K562 (cell line): ENCODE results near the gene TMEM191C. TPM values are rescaled to one million over a fixed set of nuclear protein-coding genes. Genes with fewer than 3 reads are reported as not detected.

ENCODE experiments used
- ATF1 ChIP-seq, 2 experiments: fragments of 450-650 bp in 1 of 2; IDR thresholded peaks; 2 replicates each; pipeline ENCODE4 v1.6.1; 2016; ENCODE audit warnings: missing compliant biosample characterization in 1 of 2, missing genetic modification characterization in 1 of 2
- BACH1 ChIP-seq: fragments of 200-800 bp; sonication (Bioruptor generic); IDR thresholded peaks from 2 replicates; pipeline ENCODE4 v1.6.1; 2016; ENCODE audit warnings: missing genetic modification characterization, missing compliant biosample characterization
- CC2D1A ChIP-seq: fragments of 450-650 bp; IDR thresholded peaks from 2 replicates; pipeline ENCODE4 v1.6.1; 2017; ENCODE audit warnings: mild to moderate bottlenecking
- ELF2 ChIP-seq: fragments of 250-450 bp; sonication (Bioruptor Pico); IDR thresholded peaks from 2 replicates; pipeline ENCODE4 v1.5.0; 2021; ENCODE audit warnings: mild to moderate bottlenecking
- ETV1 ChIP-seq: fragments of 450-650 bp; conservative IDR thresholded peaks from 2 replicates; pipeline ENCODE4 v1.6.1; 2016; ENCODE audit warnings: missing genetic modification characterization, control low read depth, low read depth, missing compliant biosample characterization
- FOXK1 ChIP-seq: sonication (generic); formaldehyde crosslinking; IDR thresholded peaks from 2 replicates; pipeline ENCODE4 v1.8.0; 2022; ENCODE audit warnings: missing genetic modification reagents, mild to moderate bottlenecking, borderline replicate concordance
- GABPB1 ChIP-seq: sonication (generic); formaldehyde crosslinking; IDR thresholded peaks from 2 replicates; pipeline ENCODE4 v1.8.0; 2022; ENCODE audit warnings: mild to moderate bottlenecking, missing genetic modification reagents
- NELFE ChIP-seq: IDR thresholded peaks from 2 replicates; pipeline ENCODE4 v1.6.1; 2011; ENCODE audit warnings: mild to moderate bottlenecking; ENCODE audit not compliant: insufficient read depth, insufficient read length
- NONO ChIP-seq, 2 experiments: fragments of 200-400 bp in 1 of 2; fragments of 450-650 bp in 1 of 2; formaldehyde crosslinking in 1 of 2; IDR thresholded peaks; 2 replicates each; pipeline ENCODE4 v1.6.1; 2017; ENCODE audit warnings: low read depth in 2 of 2, mild to moderate bottlenecking in 2 of 2, moderate library complexity in 2 of 2, low read length in 1 of 2
- RBM34 ChIP-seq: fragments of 200-400 bp; formaldehyde crosslinking; IDR thresholded peaks from 2 replicates; pipeline ENCODE4 v1.6.1; 2018; ENCODE audit warnings: low read length, borderline replicate concordance; ENCODE audit not compliant: insufficient read depth
- RFX7 ChIP-seq: fragments of 250-450 bp; sonication (Bioruptor Pico); IDR thresholded peaks from 2 replicates; pipeline ENCODE4 v1.5.1; 2021; ENCODE audit warnings: mild to moderate bottlenecking
- STAT5B ChIP-seq: fragments of 250-450 bp; sonication (Bioruptor Pico); IDR thresholded peaks from 2 replicates; pipeline ENCODE4 v1.8.0; 2021; ENCODE audit warnings: mild to moderate bottlenecking, inconsistent platforms
- TAF7 ChIP-seq: fragments of 450-650 bp; IDR thresholded peaks from 2 replicates; pipeline ENCODE4 v1.6.1; 2016; ENCODE audit warnings: missing genetic modification characterization, missing compliant biosample characterization
- ZC3H4 ChIP-seq: sonication (generic); formaldehyde crosslinking; IDR thresholded peaks from 2 replicates; pipeline ENCODE4 v1.9.0; 2021; ENCODE audit warnings: missing genetic modification reagents, borderline replicate concordance
- ZNF232 ChIP-seq: sonication (generic); formaldehyde crosslinking; IDR thresholded peaks from 2 replicates; pipeline ENCODE4 v1.8.0; 2022; ENCODE audit warnings: mild to moderate bottlenecking, missing genetic modification reagents
- ZNF239 ChIP-seq: fragments of 250-450 bp; sonication (Bioruptor Pico); IDR thresholded peaks from 2 replicates; pipeline ENCODE4 v1.4.0; 2020; ENCODE audit warnings: mild to moderate bottlenecking
- polyA plus RNA-seq, 8 experiments: library from polyadenylated mRNA; depleted of rRNA in 4 of 8; stranded (reverse) in 5 of 8; unstranded in 3 of 8; fragments of >200 nt; fragmentation: Nextera tagmentation in 2 of 8; fragmentation: Illumina TruSeq in 1 of 8; extraction: Ambion mirVana in 2 of 8; extraction: Trizol in 1 of 8; gene quantifications; 2 replicates each; pipeline versions ENCODE4 v1.2.1 to v1.2.3, GENCODE V29; 2011 to 2014; ENCODE audit warnings: inconsistent platforms in 1 of 8, missing spikeins in 1 of 8
- total RNA-seq, 7 experiments: library from RNA; depleted of rRNA in 6 of 7; stranded (reverse); fragments of >200 nt in 6 of 7; fragmentation: Illumina TruSeq in 2 of 7; extraction: Trizol in 2 of 7; gene quantifications; 2 replicates each; pipeline versions ENCODE4 v1.2.1 to v1.2.3, GENCODE V29; 2011 to 2021; ENCODE audit warnings: low replicate concordance in 1 of 7
- TF ChIP-seq, protein P1 (sequence below): sonication (generic); formaldehyde crosslinking; IDR thresholded peaks from 2 replicates; pipeline ENCODE4 v1.9.0; 2022; ENCODE audit warnings: mild to moderate bottlenecking, missing genetic modification reagents
- TF ChIP-seq, protein P2 (sequence below), 2 experiments: fragments of 450-650 bp; IDR thresholded peaks; 2 replicates each; pipeline ENCODE4 v1.6.1; 2016
- TF ChIP-seq, protein P3 (sequence below): sonication (generic); formaldehyde crosslinking; IDR thresholded peaks from 2 replicates; pipeline ENCODE4 v1.8.0; 2022; ENCODE audit warnings: missing genetic modification reagents, mild to moderate bottlenecking, borderline replicate concordance
- TF ChIP-seq, protein P4 (sequence below): IDR thresholded peaks from 2 replicates; pipeline ENCODE4 v1.6.1; 2016; ENCODE audit warnings: missing genetic modification characterization, missing compliant biosample characterization
- TF ChIP-seq, protein P5 (sequence below): fragments of 450-650 bp; formaldehyde crosslinking; IDR thresholded peaks from 2 replicates; pipeline ENCODE4 v1.4.0; 2020; ENCODE audit warnings: mild to moderate bottlenecking, moderate library complexity

Gene TMEM191C
- total and polyA plus RNA-seq, 9 of the 15 experiments (the other 6 are each of a cell fraction or from before 2014, with no cell fraction given) = 0.15 to 7.1 (median 1.1) TPM

DNA sequence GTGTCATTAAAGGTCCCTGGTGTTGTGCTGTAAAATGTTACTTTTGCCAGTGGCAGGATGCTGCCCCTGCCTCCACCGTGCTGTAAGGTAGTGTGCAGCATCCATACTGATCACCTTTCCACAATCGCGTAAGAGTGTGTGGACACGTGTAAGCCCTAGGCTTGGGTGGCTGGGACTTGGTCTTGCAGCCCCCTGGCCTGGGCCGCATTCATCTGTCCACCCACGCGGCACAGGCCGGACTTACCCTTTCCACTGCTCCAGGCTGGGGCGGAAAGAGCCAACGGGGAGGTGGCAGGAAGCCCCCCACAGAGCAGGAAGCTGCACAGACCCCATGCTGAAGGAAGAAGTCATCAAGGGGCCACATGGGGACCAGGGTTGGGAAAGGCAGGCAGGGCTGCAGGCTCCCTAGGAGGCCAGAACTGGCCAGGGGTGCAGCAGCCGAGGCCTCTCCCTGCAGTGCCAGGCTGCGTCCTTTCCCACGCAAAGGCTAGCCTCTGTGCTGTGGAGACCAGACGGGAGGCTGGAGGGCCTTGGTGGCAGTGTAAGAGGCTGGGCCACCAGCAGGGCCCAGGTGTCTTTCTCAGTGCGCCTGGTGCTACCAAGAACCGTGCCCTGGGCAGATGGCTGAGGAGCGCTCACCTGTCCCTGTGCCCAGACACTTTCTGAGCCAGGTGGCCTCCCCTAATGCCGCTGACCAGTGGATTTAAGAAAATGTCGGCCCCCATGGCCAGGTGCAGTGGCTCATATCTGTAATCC, 11.7 kb upstream of the TMEM191C start (continued):
- TF ChIP-seq FOXK1 (CRISPR knock-in tag) (no peak), ELF2 (CRISPR knock-in tag) (no peak), ZNF239 (CRISPR knock-in tag) (no peak), CC2D1A (no peak), ETV1 (tag) (no peak), STAT5B (CRISPR knock-in tag) (no peak), RFX7 (CRISPR knock-in tag) (no peak), ATF1 (CRISPR knock-in tag; IDR thresholded peaks at IDR 0.05) (0 out of 2 replicates have a peak, but pooled peaks have one; percentile 21), ATF1 (tag; IDR thresholded peaks at IDR 0.05) (no peak), GABPB1 (0 out of 2 replicates have a peak, but pooled peaks have one; percentile 8), TAF7 (tag) (no peak), BACH1 (tag) (no peak), ZC3H4 (CRISPR knock-in tag) (peak; percentile 85), ZNF232 (CRISPR knock-in tag) (no peak), NELFE (no peak), RBM34 (no peak), NONO (IDR thresholded peaks at IDR 0.05; ENCODE audit: low read depth in 2 of 2, low read length in 1 of 2) (no peak)
- TF ChIP-seq, protein P1, sequence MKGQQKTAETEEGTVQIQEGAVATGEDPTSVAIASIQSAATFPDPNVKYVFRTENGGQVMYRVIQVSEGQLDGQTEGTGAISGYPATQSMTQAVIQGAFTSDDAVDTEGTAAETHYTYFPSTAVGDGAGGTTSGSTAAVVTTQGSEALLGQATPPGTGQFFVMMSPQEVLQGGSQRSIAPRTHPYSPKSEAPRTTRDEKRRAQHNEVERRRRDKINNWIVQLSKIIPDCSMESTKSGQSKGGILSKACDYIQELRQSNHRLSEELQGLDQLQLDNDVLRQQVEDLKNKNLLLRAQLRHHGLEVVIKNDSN (CRISPR knock-in tag) = no peak; the same call in 1 of the 2 replicates
- TF ChIP-seq, protein P2, sequence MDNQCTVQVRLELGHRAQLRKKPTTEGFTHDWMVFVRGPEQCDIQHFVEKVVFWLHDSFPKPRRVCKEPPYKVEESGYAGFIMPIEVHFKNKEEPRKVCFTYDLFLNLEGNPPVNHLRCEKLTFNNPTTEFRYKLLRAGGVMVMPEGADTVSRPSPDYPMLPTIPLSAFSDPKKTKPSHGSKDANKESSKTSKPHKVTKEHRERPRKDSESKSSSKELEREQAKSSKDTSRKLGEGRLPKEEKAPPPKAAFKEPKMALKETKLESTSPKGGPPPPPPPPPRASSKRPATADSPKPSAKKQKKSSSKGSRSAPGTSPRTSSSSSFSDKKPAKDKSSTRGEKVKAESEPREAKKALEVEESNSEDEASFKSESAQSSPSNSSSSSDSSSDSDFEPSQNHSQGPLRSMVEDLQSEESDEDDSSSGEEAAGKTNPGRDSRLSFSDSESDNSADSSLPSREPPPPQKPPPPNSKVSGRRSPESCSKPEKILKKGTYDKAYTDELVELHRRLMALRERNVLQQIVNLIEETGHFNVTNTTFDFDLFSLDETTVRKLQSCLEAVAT (IDR thresholded peaks at IDR 0.05) = no peak
- TF ChIP-seq, protein P3, sequence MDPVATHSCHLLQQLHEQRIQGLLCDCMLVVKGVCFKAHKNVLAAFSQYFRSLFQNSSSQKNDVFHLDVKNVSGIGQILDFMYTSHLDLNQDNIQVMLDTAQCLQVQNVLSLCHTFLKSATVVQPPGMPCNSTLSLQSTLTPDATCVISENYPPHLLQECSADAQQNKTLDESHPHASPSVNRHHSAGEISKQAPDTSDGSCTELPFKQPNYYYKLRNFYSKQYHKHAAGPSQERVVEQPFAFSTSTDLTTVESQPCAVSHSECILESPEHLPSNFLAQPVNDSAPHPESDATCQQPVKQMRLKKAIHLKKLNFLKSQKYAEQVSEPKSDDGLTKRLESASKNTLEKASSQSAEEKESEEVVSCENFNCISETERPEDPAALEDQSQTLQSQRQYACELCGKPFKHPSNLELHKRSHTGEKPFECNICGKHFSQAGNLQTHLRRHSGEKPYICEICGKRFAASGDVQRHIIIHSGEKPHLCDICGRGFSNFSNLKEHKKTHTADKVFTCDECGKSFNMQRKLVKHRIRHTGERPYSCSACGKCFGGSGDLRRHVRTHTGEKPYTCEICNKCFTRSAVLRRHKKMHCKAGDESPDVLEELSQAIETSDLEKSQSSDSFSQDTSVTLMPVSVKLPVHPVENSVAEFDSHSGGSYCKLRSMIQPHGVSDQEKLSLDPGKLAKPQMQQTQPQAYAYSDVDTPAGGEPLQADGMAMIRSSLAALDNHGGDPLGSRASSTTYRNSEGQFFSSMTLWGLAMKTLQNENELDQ = no peak
- TF ChIP-seq, protein P4, sequence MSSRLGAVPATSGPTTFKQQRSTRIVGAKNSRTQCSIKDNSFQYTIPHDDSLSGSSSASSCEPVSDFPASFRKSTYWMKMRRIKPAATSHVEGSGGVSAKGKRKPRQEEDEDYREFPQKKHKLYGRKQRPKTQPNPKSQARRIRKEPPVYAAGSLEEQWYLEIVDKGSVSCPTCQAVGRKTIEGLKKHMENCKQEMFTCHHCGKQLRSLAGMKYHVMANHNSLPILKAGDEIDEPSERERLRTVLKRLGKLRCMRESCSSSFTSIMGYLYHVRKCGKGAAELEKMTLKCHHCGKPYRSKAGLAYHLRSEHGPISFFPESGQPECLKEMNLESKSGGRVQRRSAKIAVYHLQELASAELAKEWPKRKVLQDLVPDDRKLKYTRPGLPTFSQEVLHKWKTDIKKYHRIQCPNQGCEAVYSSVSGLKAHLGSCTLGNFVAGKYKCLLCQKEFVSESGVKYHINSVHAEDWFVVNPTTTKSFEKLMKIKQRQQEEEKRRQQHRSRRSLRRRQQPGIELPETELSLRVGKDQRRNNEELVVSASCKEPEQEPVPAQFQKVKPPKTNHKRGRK (tag) = no peak
- TF ChIP-seq, protein P5, sequence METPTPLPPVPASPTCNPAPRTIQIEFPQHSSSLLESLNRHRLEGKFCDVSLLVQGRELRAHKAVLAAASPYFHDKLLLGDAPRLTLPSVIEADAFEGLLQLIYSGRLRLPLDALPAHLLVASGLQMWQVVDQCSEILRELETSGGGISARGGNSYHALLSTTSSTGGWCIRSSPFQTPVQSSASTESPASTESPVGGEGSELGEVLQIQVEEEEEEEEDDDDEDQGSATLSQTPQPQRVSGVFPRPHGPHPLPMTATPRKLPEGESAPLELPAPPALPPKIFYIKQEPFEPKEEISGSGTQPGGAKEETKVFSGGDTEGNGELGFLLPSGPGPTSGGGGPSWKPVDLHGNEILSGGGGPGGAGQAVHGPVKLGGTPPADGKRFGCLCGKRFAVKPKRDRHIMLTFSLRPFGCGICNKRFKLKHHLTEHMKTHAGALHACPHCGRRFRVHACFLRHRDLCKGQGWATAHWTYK = 0 out of 2 replicates have a peak, but pooled peaks have one; percentile 63
